ENCODE results near the gene EYA4.

EYA4 gene

GRCh38 chr6:133241086-133241900, at the start of gene EYA4:
TSS of gene EYA4 (plus strand) at chr6:133241357. CDS start at chr6:133274781, 33,424 bp downstream.
- TF ChIP-seq ZNF274 (IDR thresholded peaks at IDR 0.05; ENCODE audit: low read depth, low read length) = no peak
- peak within 1 kb of the TSS; percentile 52 for H3K4me3 ChIP-seq (ENCODE audit: low read length)

- no peak overlapping the region for H3K4me3 ChIP-seq (ENCODE audit: low read length)
- TF ChIP-seq ZNF274 (IDR thresholded peaks at IDR 0.05; ENCODE audit: low read depth, low read length) = no peak
Observed at GRCh38 chr6:133193396-133193795, 47.8 kb upstream of the EYA4 start.

GRCh38 chr6:133198725-133199124, 42.4 kb upstream of the EYA4 start:
- TF ChIP-seq ZNF274 (IDR thresholded peaks at IDR 0.05; ENCODE audit: low read depth, low read length) = no peak

GRCh38 chr6:133201231-133201630, 39.9 kb upstream of the EYA4 start:
- TF ChIP-seq ZNF274 (IDR thresholded peaks at IDR 0.05; ENCODE audit: low read depth, low read length) = no peak

More at GRCh38 chr6:133198725-133199124, 42.4 kb upstream of the EYA4 start:
- H3K4me3 ChIP-seq (ENCODE audit: low read length) = no peak overlapping the region

GRCh38 chr6:133202610-133203343, 38.4 kb upstream of the EYA4 start:
- no peak for TF ChIP-seq ZNF274 (IDR thresholded peaks at IDR 0.05; ENCODE audit: low read depth, low read length)
- no peak overlapping the region for H3K4me3 ChIP-seq (ENCODE audit: low read length)

More at GRCh38 chr6:133201231-133201630, 39.9 kb upstream of the EYA4 start:
- no peak overlapping the region for H3K4me3 ChIP-seq (ENCODE audit: low read length)

- no peak for TF ChIP-seq ZNF274 (IDR thresholded peaks at IDR 0.05; ENCODE audit: low read depth, low read length)
- no peak overlapping the region for H3K4me3 ChIP-seq (ENCODE audit: low read length)
Observed at GRCh38 chr6:133203344-133203697, 37.8 kb upstream of the EYA4 start.

GRCh38 chr6:133205304-133205703, 35.9 kb upstream of the EYA4 start:
- TF ChIP-seq ZNF274 (IDR thresholded peaks at IDR 0.05; ENCODE audit: low read depth, low read length) = no peak
- H3K4me3 ChIP-seq (ENCODE audit: low read length) = no peak overlapping the region

GRCh38 chr6:133206942-133207341, 34.2 kb upstream of the EYA4 start:
- TF ChIP-seq ZNF274 (IDR thresholded peaks at IDR 0.05; ENCODE audit: low read depth, low read length) = no peak
- H3K4me3 ChIP-seq (ENCODE audit: low read length) = no peak overlapping the region

- TF ChIP-seq ZNF274 (IDR thresholded peaks at IDR 0.05; ENCODE audit: low read depth, low read length) = no peak
- H3K4me3 ChIP-seq (ENCODE audit: low read length) = no peak overlapping the region
Observed at GRCh38 chr6:133207754-133208153, 33.4 kb upstream of the EYA4 start.

GRCh38 chr6:133208183-133208755, 32.9 kb upstream of the EYA4 start:
- no peak overlapping the region for H3K4me3 ChIP-seq (ENCODE audit: low read length)
- no peak for TF ChIP-seq ZNF274 (IDR thresholded peaks at IDR 0.05; ENCODE audit: low read depth, low read length)

GRCh38 chr6:133214267-133214666, 26.9 kb upstream of the EYA4 start:
- TF ChIP-seq ZNF274 (IDR thresholded peaks at IDR 0.05; ENCODE audit: low read depth, low read length) = no peak
- H3K4me3 ChIP-seq (ENCODE audit: low read length) = no peak overlapping the region

GRCh38 chr6:133218852-133219251, 22.3 kb upstream of the EYA4 start:
- no peak overlapping the region for H3K4me3 ChIP-seq (ENCODE audit: low read length)
- TF ChIP-seq ZNF274 (IDR thresholded peaks at IDR 0.05; ENCODE audit: low read depth, low read length) = no peak

- no peak overlapping the region for H3K4me3 ChIP-seq (ENCODE audit: low read length)
- TF ChIP-seq ZNF274 (IDR thresholded peaks at IDR 0.05; ENCODE audit: low read depth, low read length) = no peak
Observed at GRCh38 chr6:133223452-133224029, 17.6 kb upstream of the EYA4 start.

GRCh38 chr6:133225560-133225959, 15.6 kb upstream of the EYA4 start:
- no peak overlapping the region for H3K4me3 ChIP-seq (ENCODE audit: low read length)
- no peak for TF ChIP-seq ZNF274 (IDR thresholded peaks at IDR 0.05; ENCODE audit: low read depth, low read length)

Measured in GM08714 (cell line).